MM.1S (cell line): ENCODE data around the gene HOXC10.

Experiments
- DNase-seq: peaks from one replicate; pipeline ENCODE4 v3.0.0-alpha.2; 2015
- H2AFZ ChIP-seq: fragments of 300-600 bp; sonication (generic); 2 replicates; pipeline ENCODE4 v1.6.0; 2016; ENCODE audit warnings: antibody characterized with exemption, low read length
- H3F3A ChIP-seq: fragments of 300-600 bp; sonication (generic); 2 replicates; pipeline ENCODE4 v1.6.1; 2016; ENCODE audit warnings: mild to moderate bottlenecking, antibody characterized with exemption, low read length, moderate library complexity, mixed read lengths; ENCODE audit not compliant: insufficient read depth
- H3K27ac ChIP-seq: fragments of 300-600 bp; sonication (generic); 2 replicates; pipeline ENCODE4 v1.5.1; 2016; ENCODE audit warnings: mild to moderate bottlenecking, low read length
- H3K27me3 ChIP-seq: fragments of 300-600 bp; sonication (generic); replicated peaks from 2 replicates; pipeline ENCODE4 v1.6.0; 2016; ENCODE audit warnings: low read length; ENCODE audit not compliant: insufficient read depth
- H3K36me3 ChIP-seq: fragments of 300-600 bp; sonication (generic); replicated peaks from 2 replicates; pipeline ENCODE4 v1.6.1; 2016; ENCODE audit warnings: mild to moderate bottlenecking, low read length, mixed read lengths; ENCODE audit not compliant: insufficient read depth
- H3K4me1 ChIP-seq: fragments of 300-600 bp; sonication (generic); 2 replicates; pipeline ENCODE4 v1.6.1; 2016; ENCODE audit warnings: low read length, mixed read lengths
- H3K4me2 ChIP-seq: fragments of 300-600 bp; sonication (generic); 2 replicates; pipeline ENCODE4 v1.6.0; 2016; ENCODE audit warnings: low read depth, low read length
- H3K4me3 ChIP-seq: fragments of 300-600 bp; sonication (generic); 2 replicates; pipeline ENCODE4 v1.5.1; 2016; ENCODE audit warnings: low read length, mixed read lengths
- H3K79me2 ChIP-seq: fragments of 300-600 bp; sonication (generic); 2 replicates; pipeline ENCODE4 v1.6.1; 2016; ENCODE audit warnings: mixed run types, low read length, mixed read lengths
- H3K9ac ChIP-seq: fragments of 300-600 bp; sonication (generic); 2 replicates; pipeline ENCODE4 v1.6.1; 2016; ENCODE audit warnings: low read length, mixed read lengths
- H3K9me2 ChIP-seq: fragments of 300-600 bp; sonication (generic); replicated peaks from 2 replicates; pipeline ENCODE4 v1.6.1; 2016; ENCODE audit warnings: mild to moderate bottlenecking, low read length, mixed read lengths; ENCODE audit not compliant: insufficient read depth
- H3K9me3 ChIP-seq: fragments of 300-600 bp; sonication (generic); replicated peaks from 2 replicates; pipeline ENCODE4 v1.6.1; 2016; ENCODE audit warnings: mild to moderate bottlenecking, low read length, mixed read lengths; ENCODE audit not compliant: insufficient read depth
- H4K20me1 ChIP-seq: fragments of 300-600 bp; sonication (generic); 2 replicates; pipeline ENCODE4 v1.6.1; 2016; ENCODE audit warnings: mild to moderate bottlenecking, low read length, moderate library complexity, mixed read lengths; ENCODE audit not compliant: insufficient read depth
- EZH2 ChIP-seq: fragments of 300-600 bp; sonication (generic); optimal IDR thresholded peaks from 2 replicates; pipeline ENCODE3; 2017; ENCODE audit warnings: low read depth, mild to moderate bottlenecking, antibody characterized with exemption, low read length, mixed read lengths
- EZH2phosphoT487 ChIP-seq: fragments of 300-600 bp; sonication (generic); IDR thresholded peaks from 2 replicates; pipeline ENCODE4 v1.6.1; 2018; ENCODE audit warnings: antibody characterized with exemption, low read length
- TF ChIP-seq, protein P1 (sequence below): fragments of 300-600 bp; sonication (generic); IDR thresholded peaks from 2 replicates; pipeline ENCODE4 v1.5.1; 2016; ENCODE audit warnings: antibody characterized with exemption, low read length, mixed read lengths

The HOXC10 gene

DNA sequence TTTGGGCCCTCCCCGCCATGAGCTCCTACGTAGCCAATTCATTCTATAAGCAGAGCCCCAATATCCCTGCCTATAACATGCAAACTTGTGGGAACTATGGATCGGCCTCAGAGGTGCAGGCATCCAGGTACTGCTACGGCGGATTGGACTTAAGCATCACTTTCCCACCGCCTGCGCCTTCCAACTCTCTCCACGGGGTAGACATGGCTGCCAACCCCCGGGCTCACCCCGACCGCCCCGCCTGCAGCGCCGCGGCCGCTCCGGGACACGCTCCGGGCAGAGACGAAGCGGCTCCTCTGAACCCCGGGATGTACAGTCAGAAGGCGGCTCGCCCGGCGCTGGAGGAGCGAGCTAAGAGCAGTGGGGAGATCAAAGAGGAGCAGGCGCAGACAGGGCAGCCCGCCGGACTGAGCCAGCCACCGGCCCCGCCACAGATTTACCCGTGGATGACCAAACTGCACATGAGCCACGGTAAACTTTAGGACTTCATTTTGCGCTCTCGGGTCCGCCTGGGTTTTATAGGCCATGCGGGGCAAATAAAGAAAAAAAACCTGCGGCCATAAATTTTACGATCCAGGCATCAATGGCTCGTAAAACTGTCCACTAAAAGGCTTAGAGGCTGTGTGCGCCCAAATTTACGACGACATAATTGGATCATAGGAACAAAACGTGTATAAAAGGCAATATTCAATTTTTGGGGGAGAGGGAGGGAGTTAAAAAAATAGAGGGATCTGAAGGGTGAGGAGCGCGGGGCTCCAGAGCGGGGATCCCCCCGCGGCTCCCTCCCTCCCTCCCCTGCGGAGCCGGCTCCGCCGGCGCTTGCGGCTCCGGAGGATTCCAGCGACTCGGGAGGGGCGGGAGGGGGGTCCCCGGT is 48.4 kb downstream of the HOXC10 start:
- no peak overlapping the region for H3K27ac ChIP-seq
- no peaks in the 10 kb centered on the region for H3K9me3 ChIP-seq
- H3K36me3 ChIP-seq = no peaks in the 10 kb centered on the region
- H3K79me2 ChIP-seq = no peaks in the 10 kb centered on the region
- peaks cover 96% of the 10 kb centered on the region for H3K27me3 ChIP-seq
- no peaks in the 10 kb centered on the region for H4K20me1 ChIP-seq
- H3K4me3 ChIP-seq = no peak overlapping the region
- no peak overlapping the region for H3K9ac ChIP-seq
- DNase-seq = no peak
- H3K9me2 ChIP-seq = no peaks in the 10 kb centered on the region
- H3K4me2 ChIP-seq = peak overlapping the region; percentile 33; the same call in 1 of the 2 replicates
- peak; percentile 30 for TF ChIP-seq EZH2
- TF ChIP-seq EZH2phosphoT487 = no peak; the same call in 1 of the 2 replicates
- H3F3A ChIP-seq = no peaks in the 10 kb centered on the region
- no peaks in the 10 kb centered on the region for H3K4me1 ChIP-seq
- H2AFZ ChIP-seq = no peak overlapping the region

- H3K9me2 ChIP-seq = no peaks in the 10 kb centered on the region
- DNase-seq = no peak
- no peaks in the 10 kb centered on the region for H3K79me2 ChIP-seq
- H3F3A ChIP-seq = no peaks in the 10 kb centered on the region
- TF ChIP-seq, protein P1, sequence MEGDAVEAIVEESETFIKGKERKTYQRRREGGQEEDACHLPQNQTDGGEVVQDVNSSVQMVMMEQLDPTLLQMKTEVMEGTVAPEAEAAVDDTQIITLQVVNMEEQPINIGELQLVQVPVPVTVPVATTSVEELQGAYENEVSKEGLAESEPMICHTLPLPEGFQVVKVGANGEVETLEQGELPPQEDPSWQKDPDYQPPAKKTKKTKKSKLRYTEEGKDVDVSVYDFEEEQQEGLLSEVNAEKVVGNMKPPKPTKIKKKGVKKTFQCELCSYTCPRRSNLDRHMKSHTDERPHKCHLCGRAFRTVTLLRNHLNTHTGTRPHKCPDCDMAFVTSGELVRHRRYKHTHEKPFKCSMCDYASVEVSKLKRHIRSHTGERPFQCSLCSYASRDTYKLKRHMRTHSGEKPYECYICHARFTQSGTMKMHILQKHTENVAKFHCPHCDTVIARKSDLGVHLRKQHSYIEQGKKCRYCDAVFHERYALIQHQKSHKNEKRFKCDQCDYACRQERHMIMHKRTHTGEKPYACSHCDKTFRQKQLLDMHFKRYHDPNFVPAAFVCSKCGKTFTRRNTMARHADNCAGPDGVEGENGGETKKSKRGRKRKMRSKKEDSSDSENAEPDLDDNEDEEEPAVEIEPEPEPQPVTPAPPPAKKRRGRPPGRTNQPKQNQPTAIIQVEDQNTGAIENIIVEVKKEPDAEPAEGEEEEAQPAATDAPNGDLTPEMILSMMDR = no peak
- TF ChIP-seq EZH2 = peak; percentile 43
- no peaks in the 10 kb centered on the region for H3K9me3 ChIP-seq
- no peaks in the 10 kb centered on the region for H3K4me1 ChIP-seq
- H4K20me1 ChIP-seq = no peaks in the 10 kb centered on the region
- no peaks in the 10 kb centered on the region for H3K36me3 ChIP-seq
- peaks cover 97% of the 10 kb centered on the region for H3K27me3 ChIP-seq
- no peak overlapping the region for H3K27ac ChIP-seq
- H2AFZ ChIP-seq = no peak overlapping the region
- no peak overlapping the region for H3K9ac ChIP-seq
- H3K4me2 ChIP-seq = peak overlapping the region; percentile 33; the same call in 1 of the 2 replicates
- no peak overlapping the region for H3K4me3 ChIP-seq
These were observed 49.2 kb downstream of the HOXC10 start for GRCh38 chr12:54033980-54034784.

DNA sequence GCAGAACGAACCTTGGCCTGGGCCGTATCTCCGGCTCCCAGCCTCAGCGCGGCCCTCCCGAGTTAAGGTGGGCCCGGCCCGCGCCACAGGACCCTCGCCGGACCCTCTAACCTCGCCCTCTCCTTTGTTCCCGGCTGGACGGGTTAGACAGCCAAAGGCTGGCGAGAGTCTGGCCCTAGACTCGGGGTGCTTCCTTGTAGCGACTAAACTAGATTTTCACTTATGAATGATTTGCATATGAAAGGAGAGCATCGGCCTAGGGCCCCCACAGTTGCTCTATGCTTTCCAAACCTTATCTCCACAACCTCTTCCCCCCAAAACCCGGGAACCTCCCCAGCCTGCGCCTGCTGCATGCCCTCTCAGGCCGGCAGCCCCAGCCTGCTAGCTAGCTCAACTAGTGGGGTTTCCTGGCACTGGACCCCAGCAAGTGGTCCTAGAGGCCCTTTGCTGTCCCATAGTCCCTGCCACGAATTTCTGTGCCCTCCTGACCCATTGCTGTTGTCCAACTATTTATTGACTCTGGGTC is 49.9 kb downstream of the HOXC10 start:
- no peaks in the 10 kb centered on the region for H3K79me2 ChIP-seq
- H3K9ac ChIP-seq = no peak overlapping the region
- H4K20me1 ChIP-seq = no peaks in the 10 kb centered on the region
- no peaks in the 10 kb centered on the region for H3K4me1 ChIP-seq
- peaks cover 98% of the 10 kb centered on the region for H3K27me3 ChIP-seq
- TF ChIP-seq, protein P1 = no peak
- TF ChIP-seq EZH2phosphoT487 (no peak), EZH2 (peak; percentile 3)
- no peaks in the 10 kb centered on the region for H3K36me3 ChIP-seq
- no peak overlapping the region for H3K27ac ChIP-seq
- H3K4me2 ChIP-seq = no peak overlapping the region
- DNase-seq = no peak
- no peaks in the 10 kb centered on the region for H3K9me3 ChIP-seq
- H2AFZ ChIP-seq = no peak overlapping the region
- H3K4me3 ChIP-seq = no peak overlapping the region
- H3F3A ChIP-seq = no peaks in the 10 kb centered on the region
- no peaks in the 10 kb centered on the region for H3K9me2 ChIP-seq
